Cardiac ventricle fibroblast (primary cell): ENCODE data around the gene CORO2B. TPM values are rescaled to one million over a fixed set of nuclear protein-coding genes. Genes with fewer than 3 reads are reported as not detected.

Source experiments
- total RNA-seq: library from RNA; depleted of rRNA; stranded (reverse); fragments of >200 nt; gene quantifications from 2 replicates; pipeline ENCODE4 v1.2.3, GENCODE V29; 2015

Gene CORO2B
- total RNA-seq: 30.8 and 36.8 TPM in 2 replicates

GRCh38 chr15:68578980-68579935 lies at the start of gene CORO2B:
CORO2B (plus strand) TSS chr15:68578993; CDS start chr15:68579263, 270 bp downstream.

Other genes with a start within 250 kb of the CORO2B start
- gene ITGA11, start 146.8 kb upstream of the CORO2B start, total RNA-seq: 20.8 and 23.0 TPM in 2 replicates
- gene ANP32A, start 241.9 kb downstream of the CORO2B start, total RNA-seq: 40.0 and 48.4 TPM in 2 replicates